ENCODE data around the gene SNRNP25.
"Not testable (repeated sequence)": the region's sequence is repeated elsewhere in the genome, so short reads cannot be mapped to it uniquely, and the experiment has no call there.

Gene SNRNP25

GRCh38 chr16:36336-36984 is 17.2 kb upstream of the SNRNP25 start:
- no peaks in the 10 kb centered on the region for H3K9me3 Mint-ChIP-seq
- peak overlapping the region; percentile 16 for H3K4me3 Mint-ChIP-seq
- H3K27ac Mint-ChIP-seq: peak overlapping the region; percentile 89
- no peak for ATAC-seq
- H3K27me3 Mint-ChIP-seq: no peaks in the 10 kb centered on the region
- peaks cover 6% of the 10 kb centered on the region for H3K36me3 Mint-ChIP-seq
- H3K4me1 Mint-ChIP-seq: peaks cover 75% of the 10 kb centered on the region

- H3K4me1 Mint-ChIP-seq: peaks cover 77% of the 10 kb centered on the region
- H3K27me3 Mint-ChIP-seq: no peaks in the 10 kb centered on the region
- peaks cover 15% of the 10 kb centered on the region for H3K36me3 Mint-ChIP-seq
- H3K27ac Mint-ChIP-seq: peak overlapping the region; percentile 89
- H3K4me3 Mint-ChIP-seq: no peak overlapping the region
- H3K9me3 Mint-ChIP-seq: no peaks in the 10 kb centered on the region
- peak; percentile 21 for ATAC-seq
Observed at GRCh38 chr16:37511-37910, 16.1 kb upstream of the SNRNP25 start.

- not testable (repeated sequence) for H3K9me3 Mint-ChIP-seq, ATAC-seq, H3K4me3 Mint-ChIP-seq, H3K27me3 Mint-ChIP-seq
- Mint-ChIP-seq H3K27ac (peak overlapping the region; percentile 89), H3K4me1 (peaks cover 84% of the 10 kb centered on the region), H3K36me3 (peaks cover 22% of the 10 kb centered on the region)
Observed at GRCh38 chr16:38206-38605, 15.4 kb upstream of the SNRNP25 start.

GRCh38 chr16:38941-39892 is 14.4 kb upstream of the SNRNP25 start:
- Mint-ChIP-seq H3K27me3 (no peaks in the 10 kb centered on the region), H3K27ac (peak overlapping the region; percentile 89), H3K4me3 (peak overlapping the region; percentile 35), H3K9me3 (no peaks in the 10 kb centered on the region), H3K36me3 (peaks cover 31% of the 10 kb centered on the region), H3K4me1 (peaks cover 74% of the 10 kb centered on the region)
- ATAC-seq: peak; percentile 96

GRCh38 chr16:41439-42068 is 12.1 kb upstream of the SNRNP25 start:
- H3K4me3 Mint-ChIP-seq: no peak overlapping the region
- peaks cover 43% of the 10 kb centered on the region for H3K36me3 Mint-ChIP-seq
- no peaks in the 10 kb centered on the region for H3K27me3 Mint-ChIP-seq
- H3K4me1 Mint-ChIP-seq: peaks cover 51% of the 10 kb centered on the region
- H3K9me3 Mint-ChIP-seq: no peaks in the 10 kb centered on the region
- no peak for ATAC-seq
- H3K27ac Mint-ChIP-seq: peak overlapping the region; percentile 45

GRCh38 chr16:42069-42457 is 11.6 kb upstream of the SNRNP25 start:
- no peak overlapping the region for H3K4me3 Mint-ChIP-seq
- H3K36me3 Mint-ChIP-seq: peaks cover 45% of the 10 kb centered on the region
- peaks cover 46% of the 10 kb centered on the region for H3K4me1 Mint-ChIP-seq
- no peaks in the 10 kb centered on the region for H3K9me3 Mint-ChIP-seq
- H3K27ac Mint-ChIP-seq: peak overlapping the region; percentile 45
- H3K27me3 Mint-ChIP-seq: no peaks in the 10 kb centered on the region
- ATAC-seq: no peak

GRCh38 chr16:42691-43090 is 10.9 kb upstream of the SNRNP25 start:
- ATAC-seq: no peak
- H3K9me3 Mint-ChIP-seq: no peaks in the 10 kb centered on the region
- H3K27ac Mint-ChIP-seq: peak overlapping the region; percentile 45
- H3K4me3 Mint-ChIP-seq: no peak overlapping the region
- peaks cover 40% of the 10 kb centered on the region for H3K4me1 Mint-ChIP-seq
- no peaks in the 10 kb centered on the region for H3K27me3 Mint-ChIP-seq
- H3K36me3 Mint-ChIP-seq: peaks cover 49% of the 10 kb centered on the region

- H3K4me1 Mint-ChIP-seq: peaks cover 34% of the 10 kb centered on the region
- H3K36me3 Mint-ChIP-seq: peaks cover 52% of the 10 kb centered on the region
Observed at GRCh38 chr16:43294-43693, 10.3 kb upstream of the SNRNP25 start.

GRCh38 chr16:44655-45054 is 9.0 kb upstream of the SNRNP25 start:
- ATAC-seq: no peak
- H3K36me3 Mint-ChIP-seq: peaks cover 58% of the 10 kb centered on the region
- peaks cover 20% of the 10 kb centered on the region for H3K4me1 Mint-ChIP-seq
- no peak overlapping the region for H3K27ac Mint-ChIP-seq
- H3K27me3 Mint-ChIP-seq: no peaks in the 10 kb centered on the region
- no peak overlapping the region for H3K4me3 Mint-ChIP-seq
- no peaks in the 10 kb centered on the region for H3K9me3 Mint-ChIP-seq

More at GRCh38 chr16:43294-43693, 10.3 kb upstream of the SNRNP25 start:
- Mint-ChIP-seq H3K27me3 (no peaks in the 10 kb centered on the region), H3K27ac (peak overlapping the region; percentile 45), H3K4me3 (no peak overlapping the region), H3K9me3 (no peaks in the 10 kb centered on the region)
- ATAC-seq: no peak

GRCh38 chr16:45454-45853 is 8.2 kb upstream of the SNRNP25 start:
- Mint-ChIP-seq H3K4me3 (no peak overlapping the region), H3K4me1 (peaks cover 22% of the 10 kb centered on the region), H3K27me3 (no peaks in the 10 kb centered on the region), H3K9me3 (no peaks in the 10 kb centered on the region), H3K36me3 (peaks cover 64% of the 10 kb centered on the region), H3K27ac (peak overlapping the region; percentile 17)
- no peak for ATAC-seq

GRCh38 chr16:46510-46909 is 7.1 kb upstream of the SNRNP25 start:
- H3K27ac Mint-ChIP-seq, H3K9me3 Mint-ChIP-seq, H3K4me3 Mint-ChIP-seq, ATAC-seq, H3K27me3 Mint-ChIP-seq: not testable (repeated sequence)
- H3K36me3 Mint-ChIP-seq: peaks cover 64% of the 10 kb centered on the region
- peaks cover 32% of the 10 kb centered on the region for H3K4me1 Mint-ChIP-seq

- Mint-ChIP-seq H3K4me1 (peaks cover 31% of the 10 kb centered on the region), H3K27me3 (no peaks in the 10 kb centered on the region), H3K36me3 (peaks cover 58% of the 10 kb centered on the region), H3K4me3 (no peak overlapping the region), H3K27ac (no peak overlapping the region), H3K9me3 (no peaks in the 10 kb centered on the region)
- ATAC-seq: no peak
Observed at GRCh38 chr16:47234-47633, 6.4 kb upstream of the SNRNP25 start.

- peaks cover 28% of the 10 kb centered on the region for H3K36me3 Mint-ChIP-seq
- H3K27me3 Mint-ChIP-seq: no peaks in the 10 kb centered on the region
- no peaks in the 10 kb centered on the region for H3K9me3 Mint-ChIP-seq
- peaks cover 35% of the 10 kb centered on the region for H3K4me1 Mint-ChIP-seq
- peak overlapping the region; percentile 98 for H3K4me3 Mint-ChIP-seq
- no peak for ATAC-seq
- no peak overlapping the region for H3K27ac Mint-ChIP-seq
Observed at GRCh38 chr16:50769-51591, 2.6 kb upstream of the SNRNP25 start.

GRCh38 chr16:54237-54581 is 581 bp downstream of the SNRNP25 start:
- no peak for ATAC-seq
- H3K36me3 Mint-ChIP-seq: peaks cover 34% of the 10 kb centered on the region
- no peaks in the 10 kb centered on the region for H3K9me3 Mint-ChIP-seq
- peaks cover 43% of the 10 kb centered on the region for H3K4me1 Mint-ChIP-seq
- peak overlapping the region; percentile 98 for H3K4me3 Mint-ChIP-seq
- peak overlapping the region; percentile 92 for H3K27ac Mint-ChIP-seq
- no peaks in the 10 kb centered on the region for H3K27me3 Mint-ChIP-seq

All from stimulated activated memory B cell treated with anti-CD40 and anti-IgM and Interleukin-4, amounts not matched to agents 10 μg/mL and 1 μg/mL and 100 μg/mL, for 72 hours (primary cell).